Measurements from ENCODE around the gene TNNI3. TPM values are rescaled to one million over a fixed set of nuclear protein-coding genes. Genes with fewer than 3 reads are reported as not detected.

Gene TNNI3
- total RNA-seq, 2 experiments from 2014 or later = not detected

- DNase-seq (no peak), ATAC-seq (ENCODE audit: poor library complexity) (no peak)
- no peak overlapping the region for H3K27ac Mint-ChIP-seq
- Histone ChIP-seq H3K9me3 (ENCODE audit: control insufficient read depth in 1 of 2, insufficient read depth in 1 of 2, low read length in 2 of 2) (peaks cover 4 to 16% of the 10 kb centered on the region in 2 experiments), H3K4me1 (ENCODE audit: insufficient read depth, low read length) (peaks cover 16% of the 10 kb centered on the region), H3K27me3 (ENCODE audit: control insufficient read depth in 1 of 2, insufficient read depth in 2 of 2, low read length in 2 of 2) (peaks cover 51 to 54% of the 10 kb centered on the region in 2 experiments), H3K27ac (ENCODE audit: low read depth in 1 of 2, low read length in 2 of 2) (no peak overlapping the region), H3K36me3 (ENCODE audit: insufficient read depth, low read length) (no peaks in the 10 kb centered on the region), H3K4me3 (ENCODE audit: low read length) (no peak overlapping the region)
- peaks cover 54% of the 10 kb centered on the region for H3K27me3 Mint-ChIP-seq
- intact Hi-C loops (cut with DNase I, micrococcal nuclease) = no loop called here
- H3K4me3 Mint-ChIP-seq = no peak overlapping the region
- ChIA-PET CTCF (no interaction called here), POLR2A (no interaction called here)
- no peak for TF ChIP-seq CTCF (IDR thresholded peaks at IDR 0.05)
- peaks cover under 1% of the 10 kb centered on the region for H3K9me3 Mint-ChIP-seq
- no peaks in the 10 kb centered on the region for H3K36me3 Mint-ChIP-seq (ENCODE audit: low read depth)
- H3K4me1 Mint-ChIP-seq (ENCODE audit: low read depth) = peaks cover 11% of the 10 kb centered on the region
Observed at GRCh38 chr19:55146705-55147273, 10.7 kb downstream of the TNNI3 start.

- intact Hi-C loops (cut with DNase I, micrococcal nuclease) = no loop called here
- no peak overlapping the region for H3K4me3 ChIP-seq (ENCODE audit: low read length)
- peaks cover 57 to 60% of the 10 kb centered on the region in 2 experiments for H3K27me3 ChIP-seq (ENCODE audit: control insufficient read depth in 1 of 2, insufficient read depth in 2 of 2, low read length in 2 of 2)
- CTCF ChIA-PET = no interaction called here
- H3K9me3 Mint-ChIP-seq = no peaks in the 10 kb centered on the region
- no peak for TF ChIP-seq CTCF (IDR thresholded peaks at IDR 0.05)
- peaks cover 20% of the 10 kb centered on the region for H3K4me1 ChIP-seq (ENCODE audit: insufficient read depth, low read length)
- POLR2A ChIA-PET = no interaction called here
- DNase-seq = peak in 2 of 14 experiments; percentile 44 to 53
- H3K4me1 Mint-ChIP-seq (ENCODE audit: low read depth) = peaks cover 6% of the 10 kb centered on the region
- H3K36me3 Mint-ChIP-seq (ENCODE audit: low read depth) = no peaks in the 10 kb centered on the region
- no peak overlapping the region for H3K4me3 Mint-ChIP-seq
- no peak overlapping the region for H3K27ac ChIP-seq (ENCODE audit: low read depth in 1 of 2, low read length in 2 of 2)
- H3K27ac Mint-ChIP-seq = no peak overlapping the region
- peaks cover 54% of the 10 kb centered on the region for H3K27me3 Mint-ChIP-seq
- ATAC-seq (ENCODE audit: poor library complexity) = peak; percentile 43
- H3K36me3 ChIP-seq (ENCODE audit: insufficient read depth, low read length) = no peaks in the 10 kb centered on the region
- peaks cover 0 to 11% of the 10 kb centered on the region in 2 experiments for H3K9me3 ChIP-seq (ENCODE audit: control insufficient read depth in 1 of 2, insufficient read depth in 1 of 2, low read length in 2 of 2)
Observed at GRCh38 chr19:55146078-55146704, 11.3 kb downstream of the TNNI3 start.

GRCh38 chr19:55145232-55145631 is 12.3 kb downstream of the TNNI3 start:
- H3K27ac ChIP-seq (ENCODE audit: low read depth in 1 of 2, low read length in 2 of 2) = no peak overlapping the region
- H3K36me3 ChIP-seq (ENCODE audit: insufficient read depth, low read length) = no peaks in the 10 kb centered on the region
- peaks cover 23% of the 10 kb centered on the region for H3K4me1 ChIP-seq (ENCODE audit: insufficient read depth, low read length)
- Mint-ChIP-seq H3K4me1 (ENCODE audit: low read depth) (peaks cover 5% of the 10 kb centered on the region), H3K27me3 (peaks cover 59% of the 10 kb centered on the region), H3K27ac (no peak overlapping the region), H3K36me3 (ENCODE audit: low read depth) (no peaks in the 10 kb centered on the region), H3K4me3 (no peak overlapping the region), H3K9me3 (no peaks in the 10 kb centered on the region)
- intact Hi-C loops (cut with DNase I, micrococcal nuclease) = no loop called here
- peaks cover 62 to 68% of the 10 kb centered on the region in 2 experiments for H3K27me3 ChIP-seq (ENCODE audit: control insufficient read depth in 1 of 2, insufficient read depth in 2 of 2, low read length in 2 of 2)
- peaks cover 0 to 11% of the 10 kb centered on the region in 2 experiments for H3K9me3 ChIP-seq (ENCODE audit: control insufficient read depth in 1 of 2, insufficient read depth in 1 of 2, low read length in 2 of 2)
- no peak for ATAC-seq (ENCODE audit: poor library complexity)
- ChIA-PET CTCF (no interaction called here), POLR2A (no interaction called here)
- no peak for TF ChIP-seq CTCF (IDR thresholded peaks at IDR 0.05)
- DNase-seq = no peak
- no peak overlapping the region for H3K4me3 ChIP-seq (ENCODE audit: low read length)
